Kidney epithelial cell (primary cell): ENCODE results near the gene PPP4R1. TPM values are rescaled to one million over a fixed set of nuclear protein-coding genes. Genes with fewer than 3 reads are reported as not detected.

ENCODE experiments used
- DNase-seq: peaks from one replicate; pipeline ENCODE4 v3.0.0-alpha.2; 2010; ENCODE audit warnings: low read depth
- H3K27me3 ChIP-seq: 2 replicates; pipeline ENCODE4 v1.6.0; 2011; ENCODE audit warnings: low read length; ENCODE audit not compliant: control insufficient read depth, insufficient read depth
- H3K36me3 ChIP-seq: 2 replicates; pipeline ENCODE4 v1.5.1; 2011; ENCODE audit warnings: low read length; ENCODE audit not compliant: control insufficient read depth, insufficient read depth
- H3K4me3 ChIP-seq: 2 replicates; pipeline ENCODE4 v1.5.1; 2011; ENCODE audit warnings: low read depth, mild to moderate bottlenecking, control low read depth, low read length
- total RNA-seq: library from RNA; depleted of rRNA; stranded (reverse); fragments of >200 nt; gene quantifications from 2 replicates; pipeline ENCODE4 v1.2.3, GENCODE V29; 2015
- TF ChIP-seq, protein P1 (sequence below): IDR thresholded peaks from 2 replicates; pipeline ENCODE4 v1.5.1; 2011; ENCODE audit warnings: mild to moderate bottlenecking, moderate library complexity, low read length, control low read depth, inconsistent platforms; ENCODE audit not compliant: insufficient read depth, poor library complexity, severe bottlenecking

The PPP4R1 gene
- total RNA-seq, 1 donor from 2014 or later = 83.8 TPM

DNA sequence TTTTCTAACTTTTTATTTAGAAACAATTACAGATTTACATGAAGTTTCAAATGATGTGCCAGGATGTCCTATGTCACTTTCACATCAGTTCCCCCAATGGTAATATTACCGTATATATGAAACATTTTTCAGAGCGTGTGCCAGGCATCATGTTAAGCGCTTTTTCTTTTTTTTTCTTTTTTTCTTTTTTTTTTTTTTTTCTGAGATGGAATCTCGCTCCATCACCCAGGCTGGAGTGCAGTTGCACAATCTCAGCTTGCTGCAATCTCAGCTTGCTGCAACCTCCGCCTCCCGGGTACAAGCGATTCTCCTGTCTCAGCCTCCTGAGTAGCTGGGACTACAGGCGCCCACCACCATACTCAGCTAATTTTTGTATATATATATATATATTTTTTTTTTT lies 5.6 kb upstream of the PPP4R1 start:
- Histone ChIP-seq H3K27me3 (no peaks in the 10 kb centered on the region), H3K36me3 (no peaks in the 10 kb centered on the region), H3K4me3 (no peak overlapping the region)
- TF ChIP-seq, protein P1, sequence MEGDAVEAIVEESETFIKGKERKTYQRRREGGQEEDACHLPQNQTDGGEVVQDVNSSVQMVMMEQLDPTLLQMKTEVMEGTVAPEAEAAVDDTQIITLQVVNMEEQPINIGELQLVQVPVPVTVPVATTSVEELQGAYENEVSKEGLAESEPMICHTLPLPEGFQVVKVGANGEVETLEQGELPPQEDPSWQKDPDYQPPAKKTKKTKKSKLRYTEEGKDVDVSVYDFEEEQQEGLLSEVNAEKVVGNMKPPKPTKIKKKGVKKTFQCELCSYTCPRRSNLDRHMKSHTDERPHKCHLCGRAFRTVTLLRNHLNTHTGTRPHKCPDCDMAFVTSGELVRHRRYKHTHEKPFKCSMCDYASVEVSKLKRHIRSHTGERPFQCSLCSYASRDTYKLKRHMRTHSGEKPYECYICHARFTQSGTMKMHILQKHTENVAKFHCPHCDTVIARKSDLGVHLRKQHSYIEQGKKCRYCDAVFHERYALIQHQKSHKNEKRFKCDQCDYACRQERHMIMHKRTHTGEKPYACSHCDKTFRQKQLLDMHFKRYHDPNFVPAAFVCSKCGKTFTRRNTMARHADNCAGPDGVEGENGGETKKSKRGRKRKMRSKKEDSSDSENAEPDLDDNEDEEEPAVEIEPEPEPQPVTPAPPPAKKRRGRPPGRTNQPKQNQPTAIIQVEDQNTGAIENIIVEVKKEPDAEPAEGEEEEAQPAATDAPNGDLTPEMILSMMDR = no peak
- no peak for DNase-seq

DNA sequence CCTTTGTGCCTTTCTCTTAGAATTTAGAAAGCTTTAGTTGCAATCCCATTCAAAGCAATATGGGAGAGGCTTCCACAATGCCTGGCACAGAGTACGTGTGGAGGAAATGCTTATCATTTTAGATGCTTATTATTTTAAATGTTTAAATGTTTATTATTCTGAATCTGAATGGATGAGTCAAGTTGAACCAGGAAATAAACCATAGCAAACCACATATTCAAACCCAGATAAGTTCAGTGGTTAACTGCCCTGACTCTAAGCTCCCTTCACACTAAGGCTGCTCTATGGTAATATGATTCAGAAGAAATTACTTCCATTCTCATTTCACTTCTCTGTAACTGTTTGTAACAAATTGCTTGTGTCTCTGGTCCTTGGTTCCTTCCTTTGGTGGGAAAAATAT lies 5.2 kb upstream of the PPP4R1 start:
- Histone ChIP-seq H3K27me3 (no peaks in the 10 kb centered on the region), H3K4me3 (no peak overlapping the region), H3K36me3 (no peaks in the 10 kb centered on the region)
- no peak for DNase-seq
- TF ChIP-seq, protein P1 = no peak

DNA sequence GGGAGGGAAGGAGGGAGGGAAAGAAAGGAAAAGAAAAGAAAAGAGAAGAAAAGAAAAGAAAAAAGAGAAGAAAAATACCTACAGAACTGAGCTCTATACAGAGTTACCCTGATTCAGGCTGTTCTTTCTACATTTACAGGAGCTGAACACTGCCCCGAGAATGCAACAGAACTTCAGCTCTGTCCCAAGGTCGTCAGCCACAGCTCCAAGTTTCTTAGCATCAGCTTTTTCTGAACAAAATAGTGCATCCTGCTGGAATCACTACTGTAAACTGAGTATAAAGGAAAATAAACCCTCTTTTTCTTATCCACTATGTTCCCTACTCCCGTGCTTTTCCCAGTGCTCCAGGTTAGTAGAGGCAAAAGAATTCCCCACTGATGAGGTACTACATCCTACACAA lies 4.7 kb upstream of the PPP4R1 start:
- TF ChIP-seq, protein P1 = no peak
- Histone ChIP-seq H3K27me3 (no peaks in the 10 kb centered on the region), H3K4me3 (no peak overlapping the region), H3K36me3 (no peaks in the 10 kb centered on the region)
- no peak for DNase-seq

DNA sequence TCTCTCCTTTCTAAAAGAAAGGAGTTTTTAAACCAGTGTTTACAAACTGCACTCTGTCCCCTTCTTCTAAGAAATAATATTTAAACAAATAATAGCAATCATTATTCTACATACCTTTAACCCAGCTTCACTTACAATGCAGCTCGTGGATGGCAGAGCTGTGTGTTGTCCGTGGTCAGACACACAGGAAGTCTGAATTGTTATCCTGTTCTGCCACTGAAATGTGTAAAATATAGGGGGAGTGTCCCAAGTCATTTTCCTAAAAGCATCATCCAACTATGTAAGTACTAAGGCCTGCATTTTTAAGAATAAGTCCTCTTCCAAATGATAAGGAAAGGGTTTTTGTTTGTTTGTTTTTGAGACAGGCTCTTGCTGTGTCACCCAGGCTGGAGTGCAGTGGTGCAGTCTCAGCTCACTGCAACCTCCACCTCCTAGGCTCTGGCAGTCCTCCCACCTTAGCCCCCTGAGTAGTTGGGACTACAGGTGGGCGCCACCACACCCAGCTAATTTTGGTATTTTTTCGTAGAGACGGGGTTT lies 2.7 kb upstream of the PPP4R1 start:
- no peaks in the 10 kb centered on the region for H3K27me3 ChIP-seq
- no peak for DNase-seq
- H3K36me3 ChIP-seq = no peaks in the 10 kb centered on the region
- no peak overlapping the region for H3K4me3 ChIP-seq
- TF ChIP-seq, protein P1 = no peak

DNA sequence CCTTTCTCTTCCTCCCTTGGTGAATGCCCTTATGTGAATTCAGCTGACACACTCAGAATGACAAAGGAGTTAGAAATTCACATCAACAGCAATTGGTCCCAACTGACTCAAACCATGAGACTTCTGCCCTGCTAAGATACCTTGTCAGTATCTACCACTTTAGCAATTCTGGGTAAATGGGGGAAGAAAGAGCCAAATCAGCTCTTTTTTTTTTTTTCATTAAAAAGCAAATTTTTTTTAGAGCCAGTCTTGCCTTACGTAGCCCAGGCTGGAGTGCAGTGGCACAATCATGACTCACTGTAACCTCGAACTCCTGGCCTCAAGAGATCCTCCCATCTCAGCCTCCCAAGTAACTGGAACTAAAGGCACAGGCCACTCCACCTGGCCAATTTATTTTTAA lies 1.7 kb upstream of the PPP4R1 start:
- Histone ChIP-seq H3K4me3 (no peak overlapping the region), H3K27me3 (no peaks in the 10 kb centered on the region), H3K36me3 (no peaks in the 10 kb centered on the region)
- TF ChIP-seq, protein P1 = no peak
- no peak for DNase-seq

DNA sequence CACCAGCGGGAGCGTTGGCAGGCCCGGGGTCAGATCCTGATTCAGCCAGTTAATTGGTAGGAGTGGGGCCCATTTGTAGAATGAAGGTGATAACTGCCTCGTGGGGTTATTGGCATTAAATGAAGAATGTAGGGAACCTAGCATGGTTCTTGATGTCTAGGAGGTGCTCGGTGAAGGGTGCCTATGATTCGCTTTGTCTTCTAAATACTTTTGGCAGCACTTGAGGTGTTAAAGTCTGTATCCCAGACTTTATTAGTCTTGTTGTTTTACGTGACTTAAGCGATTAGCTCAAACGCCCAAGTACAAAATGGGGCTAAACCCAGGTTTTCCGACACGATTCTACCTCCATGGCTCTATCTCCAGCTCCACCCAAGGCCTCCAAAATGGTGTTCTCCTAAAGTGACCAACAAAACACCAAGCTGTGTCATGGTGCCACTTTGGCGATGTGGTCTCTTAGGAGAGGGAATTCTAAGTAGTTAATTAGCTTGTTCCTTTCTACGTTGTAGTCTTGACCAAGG lies 980 bp upstream of the PPP4R1 start:
- Histone ChIP-seq H3K27me3 (no peaks in the 10 kb centered on the region), H3K36me3 (no peaks in the 10 kb centered on the region), H3K4me3 (peak overlapping the region; percentile 73)
- TF ChIP-seq, protein P1 = no peak
- DNase-seq = no peak
